ENCODE data around the gene MARCHF2. TPM values are rescaled to one million over a fixed set of nuclear protein-coding genes. Genes with fewer than 3 reads are reported as not detected.
A peak's percentile ranks its signal among the peaks of the same experiment; 100 is the strongest.

Gene MARCHF2
- total RNA-seq, 1 donor from 2014 or later = 24.8 TPM

- no peaks in the 10 kb centered on the region for H3K9me3 Mint-ChIP-seq
- H3K4me1 Mint-ChIP-seq = peaks cover 54% of the 10 kb centered on the region
- POLR2A ChIA-PET = interaction anchor here (0.7 to 1.7 kb wide), 4 partner anchors 26 to 39 kb away, joined by 3 to 7 read pairs (median 4); partner anchors contain the start of gene ZNF414
- H3K27ac Mint-ChIP-seq = peak overlapping the region; percentile 89
- peaks cover 80% of the 10 kb centered on the region for H3K36me3 Mint-ChIP-seq (ENCODE audit: low read depth)
- ATAC-seq (ENCODE audit: low read depth) = no peak
- CTCF ChIA-PET = interaction anchor here (1.2 kb wide), 1 partner anchor 31 kb away, joined by 5 read pairs; no protein-coding TSS in a partner anchor
- TF ChIP-seq, protein P1, sequence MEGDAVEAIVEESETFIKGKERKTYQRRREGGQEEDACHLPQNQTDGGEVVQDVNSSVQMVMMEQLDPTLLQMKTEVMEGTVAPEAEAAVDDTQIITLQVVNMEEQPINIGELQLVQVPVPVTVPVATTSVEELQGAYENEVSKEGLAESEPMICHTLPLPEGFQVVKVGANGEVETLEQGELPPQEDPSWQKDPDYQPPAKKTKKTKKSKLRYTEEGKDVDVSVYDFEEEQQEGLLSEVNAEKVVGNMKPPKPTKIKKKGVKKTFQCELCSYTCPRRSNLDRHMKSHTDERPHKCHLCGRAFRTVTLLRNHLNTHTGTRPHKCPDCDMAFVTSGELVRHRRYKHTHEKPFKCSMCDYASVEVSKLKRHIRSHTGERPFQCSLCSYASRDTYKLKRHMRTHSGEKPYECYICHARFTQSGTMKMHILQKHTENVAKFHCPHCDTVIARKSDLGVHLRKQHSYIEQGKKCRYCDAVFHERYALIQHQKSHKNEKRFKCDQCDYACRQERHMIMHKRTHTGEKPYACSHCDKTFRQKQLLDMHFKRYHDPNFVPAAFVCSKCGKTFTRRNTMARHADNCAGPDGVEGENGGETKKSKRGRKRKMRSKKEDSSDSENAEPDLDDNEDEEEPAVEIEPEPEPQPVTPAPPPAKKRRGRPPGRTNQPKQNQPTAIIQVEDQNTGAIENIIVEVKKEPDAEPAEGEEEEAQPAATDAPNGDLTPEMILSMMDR (IDR thresholded peaks at IDR 0.05) = no peak
- no peaks in the 10 kb centered on the region for H3K27me3 Mint-ChIP-seq
- intact Hi-C loops (cut with micrococcal nuclease) = no loop called here
- no peak for DNase-seq
- no peak overlapping the region for H3K4me3 Mint-ChIP-seq
Observed at GRCh38 chr19:8475005-8475404, 61.9 kb downstream of the MARCHF2 start.

- POLR2A ChIA-PET = interaction anchor here (1.2 kb wide), 1 partner anchor 63 kb away, joined by 3 read pairs; the partner anchor contains the start of gene MARCHF2
- CTCF ChIA-PET = interaction anchor here (0.6 kb wide), 1 partner anchor 123 kb away, joined by 3 read pairs; no protein-coding TSS in a partner anchor
- peaks cover 77% of the 10 kb centered on the region for H3K36me3 Mint-ChIP-seq (ENCODE audit: low read depth)
Observed at GRCh38 chr19:8476524-8476923, 63.4 kb downstream of the MARCHF2 start.

DNA sequence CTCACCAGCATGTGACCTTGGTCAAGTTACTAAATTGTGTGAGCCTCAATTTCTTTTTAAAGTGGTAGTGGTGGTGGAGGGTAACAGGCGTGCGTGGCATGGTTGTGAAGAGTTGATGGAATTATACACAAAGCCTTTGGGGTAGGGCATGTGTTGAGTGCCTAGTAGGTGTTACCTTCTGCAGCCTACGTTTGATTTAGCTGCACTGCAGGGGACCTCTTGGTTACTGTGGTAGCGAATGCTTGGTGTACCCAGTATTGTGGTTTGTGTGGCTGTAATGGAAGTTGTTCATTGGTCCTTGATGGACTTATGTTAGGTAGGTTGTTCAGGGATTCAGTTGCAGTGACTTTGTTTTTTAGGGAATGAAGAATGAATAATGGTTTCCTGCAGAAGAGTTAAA, 64.8 kb downstream of the MARCHF2 start:
- H3K27ac Mint-ChIP-seq = no peak overlapping the region
- TF ChIP-seq, protein P1 (IDR thresholded peaks at IDR 0.05) = no peak
- H3K27me3 Mint-ChIP-seq = no peaks in the 10 kb centered on the region
- ATAC-seq (ENCODE audit: low read depth) = no peak
- no peaks in the 10 kb centered on the region for H3K9me3 Mint-ChIP-seq
- H3K36me3 Mint-ChIP-seq (ENCODE audit: low read depth) = peaks cover 82% of the 10 kb centered on the region
- no peak overlapping the region for H3K4me3 Mint-ChIP-seq
- peaks cover 45% of the 10 kb centered on the region for H3K4me1 Mint-ChIP-seq
- intact Hi-C loops (cut with micrococcal nuclease) = no loop called here
- ChIA-PET POLR2A (no interaction called here), CTCF (no interaction called here)
- DNase-seq = no peak

More at GRCh38 chr19:8476524-8476923, 63.4 kb downstream of the MARCHF2 start:
- DNase-seq (no peak), ATAC-seq (ENCODE audit: low read depth) (no peak)
- intact Hi-C loops (cut with micrococcal nuclease) = no loop called here
- H3K4me1 Mint-ChIP-seq = peaks cover 54% of the 10 kb centered on the region
- no peak overlapping the region for H3K4me3 Mint-ChIP-seq
- H3K27ac Mint-ChIP-seq = peak overlapping the region; percentile 73
- TF ChIP-seq, protein P1 (IDR thresholded peaks at IDR 0.05) = no peak
- H3K9me3 Mint-ChIP-seq = no peaks in the 10 kb centered on the region
- H3K27me3 Mint-ChIP-seq = no peaks in the 10 kb centered on the region

- Mint-ChIP-seq H3K27ac (peak overlapping the region; percentile 32), H3K36me3 (ENCODE audit: low read depth) (peaks cover 82% of the 10 kb centered on the region), H3K4me3 (no peak overlapping the region), H3K4me1 (peaks cover 38% of the 10 kb centered on the region), H3K9me3 (no peaks in the 10 kb centered on the region), H3K27me3 (no peaks in the 10 kb centered on the region)
- intact Hi-C loops (cut with micrococcal nuclease) = no loop called here
- CTCF ChIA-PET = no interaction called here
- ATAC-seq (ENCODE audit: low read depth) = no peak
- POLR2A ChIA-PET = no interaction called here
- TF ChIP-seq, protein P1 (IDR thresholded peaks at IDR 0.05) = no peak
- DNase-seq = no peak
Observed at GRCh38 chr19:8478598-8478997, 65.5 kb downstream of the MARCHF2 start.

DNA sequence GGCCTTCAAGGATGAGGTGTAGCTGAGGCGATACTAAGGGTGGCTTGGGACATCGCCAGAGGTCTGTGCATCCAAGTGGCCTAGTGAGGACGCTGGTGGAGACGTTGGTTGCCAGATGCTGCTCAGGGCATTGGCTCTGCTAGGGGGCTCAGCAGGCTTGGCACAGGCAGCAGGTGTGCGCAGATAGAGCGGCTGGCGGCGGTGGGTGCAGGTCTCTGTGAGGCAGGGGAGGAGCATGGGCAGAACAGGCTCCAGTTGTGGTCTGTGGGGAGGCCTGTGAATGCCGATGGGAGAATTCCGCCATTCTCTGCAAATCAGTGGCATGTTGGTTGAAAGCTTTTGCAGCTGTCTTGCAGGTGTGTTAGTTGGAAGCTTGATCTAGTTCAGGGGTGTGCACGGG, 68.1 kb downstream of the MARCHF2 start:
- H3K4me1 Mint-ChIP-seq = peaks cover 14% of the 10 kb centered on the region
- TF ChIP-seq, protein P1 (IDR thresholded peaks at IDR 0.05) = no peak
- no peak overlapping the region for H3K4me3 Mint-ChIP-seq
- no peaks in the 10 kb centered on the region for H3K27me3 Mint-ChIP-seq
- no peaks in the 10 kb centered on the region for H3K9me3 Mint-ChIP-seq
- POLR2A ChIA-PET = no interaction called here
- DNase-seq (no peak), ATAC-seq (ENCODE audit: low read depth) (no peak)
- H3K27ac Mint-ChIP-seq = no peak overlapping the region
- peaks cover 82% of the 10 kb centered on the region for H3K36me3 Mint-ChIP-seq (ENCODE audit: low read depth)
- intact Hi-C loops (cut with micrococcal nuclease) = no loop called here
- CTCF ChIA-PET = interaction anchor here (0.8 kb wide), 1 partner anchor 98 kb away, joined by 3 read pairs; no protein-coding TSS in a partner anchor

All from activated B cell treated with CpG ODN at 0.5 μM for 24 hours (primary cell).